SK-N-MC (cell line): ENCODE measurements around the gene DCLK2.
"Not testable (repeated sequence)": the region's sequence is repeated elsewhere in the genome, so short reads cannot be mapped to it uniquely, and the experiment has no call there.

Experiments used
- DNase-seq: peaks from one replicate; pipeline ENCODE4 v3.0.0-alpha.2; 2011; ENCODE audit warnings: low read depth, low spot score
- H3K27ac ChIP-seq: fragments of 200-600 bp; sonication (generic); 2 replicates; pipeline ENCODE4 v1.5.1; 2016; ENCODE audit warnings: mixed run types
- H3K36me3 ChIP-seq: fragments of 200-600 bp; sonication (generic); 2 replicates; pipeline ENCODE4 v1.6.1; 2017; ENCODE audit warnings: antibody characterized with exemption, low read length, mixed read lengths; ENCODE audit not compliant: insufficient read depth
- H3K4me3 ChIP-seq: fragments of 200-600 bp; sonication (generic); 2 replicates; pipeline ENCODE4 v1.5.1; 2016
- H3K9ac ChIP-seq: fragments of 200-600 bp; sonication (generic); 2 replicates; pipeline ENCODE4 v1.8.0; 2017; ENCODE audit warnings: mixed run types, mixed read lengths; ENCODE audit not compliant: insufficient read length
- H3K9me3 ChIP-seq: fragments of 200-600 bp; sonication (generic); 2 replicates; pipeline ENCODE4 v1.6.1; 2017; ENCODE audit warnings: low read depth, mild to moderate bottlenecking, antibody characterized with exemption, low read length, moderate library complexity, mixed read lengths
- EZH2 ChIP-seq: fragments of 200-600 bp; sonication (generic); IDR thresholded peaks from one replicate; pipeline ENCODE4 v1.6.1; 2017; ENCODE audit warnings: antibody characterized with exemption
- FOXP2 ChIP-seq: optimal IDR thresholded peaks from 2 replicates; pipeline ENCODE3; 2011; ENCODE audit warnings: mild to moderate bottlenecking, moderate library complexity; ENCODE audit not compliant: insufficient read depth; ENCODE audit errors: extremely low read length, control extremely low read depth
- POLR2AphosphoS5 ChIP-seq: IDR thresholded peaks from 2 replicates; pipeline ENCODE4 v1.6.1; 2012; ENCODE audit warnings: mild to moderate bottlenecking, low read depth, low read length, borderline replicate concordance

DCLK2 gene

GRCh38 chr4:150160473-150160872 is 82.2 kb downstream of the DCLK2 start:
- H3K4me3 ChIP-seq: no peak overlapping the region
- DNase-seq: no peak
- no peak overlapping the region for H3K9ac ChIP-seq
- no peaks in the 10 kb centered on the region for H3K36me3 ChIP-seq
- TF ChIP-seq FOXP2 (no peak), EZH2 (no peak), POLR2AphosphoS5 (no peak)
- no peaks in the 10 kb centered on the region for H3K9me3 ChIP-seq
- no peak overlapping the region for H3K27ac ChIP-seq

GRCh38 chr4:150161109-150161508 is 82.9 kb downstream of the DCLK2 start:
- no peak overlapping the region for H3K27ac ChIP-seq
- H3K4me3 ChIP-seq: no peak overlapping the region
- H3K36me3 ChIP-seq: no peaks in the 10 kb centered on the region
- TF ChIP-seq FOXP2 (no peak), EZH2 (no peak), POLR2AphosphoS5 (no peak)
- H3K9me3 ChIP-seq: no peaks in the 10 kb centered on the region
- no peak overlapping the region for H3K9ac ChIP-seq
- no peak for DNase-seq

GRCh38 chr4:150162020-150162419 is 83.8 kb downstream of the DCLK2 start:
- not testable (repeated sequence) for H3K36me3 ChIP-seq, H3K9ac ChIP-seq, H3K9me3 ChIP-seq, H3K27ac ChIP-seq, H3K4me3 ChIP-seq, DNase-seq

GRCh38 chr4:150164055-150164454 is 85.8 kb downstream of the DCLK2 start:
- Histone ChIP-seq H3K9ac (no peak overlapping the region), H3K4me3 (no peak overlapping the region), H3K27ac (no peak overlapping the region), H3K36me3 (no peaks in the 10 kb centered on the region), H3K9me3 (no peaks in the 10 kb centered on the region)
- TF ChIP-seq EZH2: no peak
- TF ChIP-seq POLR2AphosphoS5: no peak
- no peak for TF ChIP-seq FOXP2
- no peak for DNase-seq

GRCh38 chr4:150164956-150165629 is 86.8 kb downstream of the DCLK2 start:
- peak; percentile 74 for DNase-seq
- TF ChIP-seq FOXP2 (no peak), POLR2AphosphoS5 (peak; percentile 21; the same call in 1 of the 2 replicates)
- H3K9ac ChIP-seq: no peak overlapping the region

GRCh38 chr4:150167054-150167453 is 88.8 kb downstream of the DCLK2 start:
- no peak for DNase-seq
- Histone ChIP-seq H3K9ac (no peak overlapping the region), H3K27ac (no peak overlapping the region), H3K36me3 (no peaks in the 10 kb centered on the region), H3K9me3 (no peaks in the 10 kb centered on the region), H3K4me3 (no peak overlapping the region)
- TF ChIP-seq FOXP2 (no peak), EZH2 (no peak), POLR2AphosphoS5 (no peak)

More at GRCh38 chr4:150164956-150165629, 86.8 kb downstream of the DCLK2 start:
- H3K4me3 ChIP-seq: 0 out of 2 replicates have a peak overlapping the region, but pooled peaks have one; percentile 11
- H3K27ac ChIP-seq: no peak overlapping the region
- H3K36me3 ChIP-seq: no peaks in the 10 kb centered on the region
- H3K9me3 ChIP-seq: no peaks in the 10 kb centered on the region

GRCh38 chr4:150173432-150173861 is 95.2 kb downstream of the DCLK2 start:
- Histone ChIP-seq H3K4me3 (no peak overlapping the region), H3K9ac (no peak overlapping the region), H3K36me3 (no peaks in the 10 kb centered on the region), H3K27ac (no peak overlapping the region), H3K9me3 (no peaks in the 10 kb centered on the region)
- no peak for TF ChIP-seq FOXP2
- TF ChIP-seq EZH2: no peak
- TF ChIP-seq POLR2AphosphoS5: no peak
- DNase-seq: no peak

GRCh38 chr4:150173982-150174398 is 95.7 kb downstream of the DCLK2 start:
- Histone ChIP-seq H3K9ac (no peak overlapping the region), H3K27ac (no peak overlapping the region), H3K4me3 (no peak overlapping the region), H3K36me3 (no peaks in the 10 kb centered on the region), H3K9me3 (no peaks in the 10 kb centered on the region)
- TF ChIP-seq POLR2AphosphoS5: no peak
- no peak for TF ChIP-seq FOXP2
- TF ChIP-seq EZH2: no peak
- no peak for DNase-seq

GRCh38 chr4:150176547-150176946 is 98.3 kb downstream of the DCLK2 start:
- Histone ChIP-seq H3K36me3 (no peaks in the 10 kb centered on the region), H3K9ac (no peak overlapping the region), H3K27ac (peak overlapping the region; percentile 43; the same call in 1 of the 2 replicates), H3K9me3 (no peaks in the 10 kb centered on the region), H3K4me3 (peak overlapping the region; percentile 33; the same call in 1 of the 2 replicates)
- DNase-seq: peak; percentile 75
- TF ChIP-seq POLR2AphosphoS5 (no peak), FOXP2 (no peak), EZH2 (no peak)
